Hematopoietic multipotent progenitor cell treated with erythropoietin and hydrocortisone succinate and interleukin-3 and kit ligand, for 15 days (in vitro differentiated cells): ENCODE results near the gene REM2.
A peak's percentile ranks its signal among the peaks of the same experiment; 100 is the strongest.

ENCODE experiments used
- DNase-seq: peaks from one replicate; pipeline ENCODE4 v3.0.0-alpha.2; 2015; ENCODE audit warnings: low spot score

Gene REM2

GRCh38 chr14:22929104-22929960, 46.3 kb downstream of the REM2 start, which contains the start of gene PRMT5:
Gene PRMT5, minus strand, starts transcription at chr14:22929376. Its CDS starts 15 bp downstream, at chr14:22929361.
- DNase-seq = peak; percentile 98

DNA sequence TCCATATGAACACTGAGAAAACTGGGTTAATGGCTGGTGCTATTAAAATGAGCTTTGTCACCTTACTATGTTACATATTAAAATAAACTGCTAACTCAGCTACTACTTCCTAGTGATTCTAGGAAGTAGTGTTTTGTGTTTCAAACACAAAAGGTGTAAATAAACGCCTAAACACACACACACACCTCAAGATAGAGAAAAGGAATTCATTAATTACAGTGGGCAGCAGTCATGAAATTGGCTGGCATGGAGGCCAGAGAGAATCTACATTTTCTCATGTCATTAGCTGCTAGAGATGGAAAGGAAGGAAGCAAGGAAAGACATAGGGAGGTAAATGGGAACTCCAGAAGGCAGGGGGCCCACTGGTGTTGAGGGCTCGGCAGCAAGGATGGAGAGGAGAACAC, 46.9 kb downstream of the REM2 start:
- DNase-seq = no peak

DNA sequence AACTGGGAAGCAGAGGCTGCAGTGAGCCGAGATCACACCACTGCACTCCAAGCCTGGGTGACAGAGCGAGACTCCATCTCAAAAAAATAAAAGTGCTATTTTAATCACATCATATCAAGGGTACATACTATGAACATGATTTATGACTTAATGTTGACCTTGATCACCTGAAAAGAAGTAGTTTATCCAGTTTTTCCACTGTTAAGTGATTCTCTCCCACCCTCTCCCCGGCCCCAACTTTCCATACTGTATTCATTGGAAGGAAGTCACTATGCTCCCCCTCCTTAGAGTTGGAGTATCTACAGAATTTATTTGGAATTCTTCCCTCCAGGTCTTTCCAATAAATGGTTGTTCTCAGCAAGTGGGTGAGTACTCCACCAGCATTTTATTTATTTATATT, 49.1 kb downstream of the REM2 start:
- DNase-seq = no peak

- DNase-seq = no peak
Observed at GRCh38 chr14:22935156-22935555, 52.1 kb downstream of the REM2 start.
